HepG2 (cell line): ENCODE measurements around the gene NAV2. TPM values are rescaled to one million over a fixed set of nuclear protein-coding genes. Genes with fewer than 3 reads are reported as not detected.

Experiments
- CBX5 ChIP-seq: sonication (generic); formaldehyde crosslinking; IDR thresholded peaks from 2 replicates; pipeline ENCODE4 v1.4.0; 2020; ENCODE audit warnings: missing genetic modification reagents, borderline replicate concordance
- CC2D1A ChIP-seq: sonication (generic); formaldehyde crosslinking; IDR thresholded peaks from 2 replicates; pipeline ENCODE4 v1.8.1; 2023; ENCODE audit warnings: mild to moderate bottlenecking, missing genetic modification reagents
- HNF4A ChIP-seq: sonication (generic); formaldehyde crosslinking; IDR thresholded peaks from 2 replicates; pipeline ENCODE4 v1.4.0; 2020; ENCODE audit warnings: missing genetic modification reagents
- KDM6A ChIP-seq: IDR thresholded peaks from 2 replicates; pipeline ENCODE4 v1.6.1; 2016; ENCODE audit warnings: low read depth
- MTF1 ChIP-seq: sonication (generic); formaldehyde crosslinking; IDR thresholded peaks from 2 replicates; pipeline ENCODE4 v1.5.0; 2020; ENCODE audit warnings: missing genetic modification reagents
- NAIF1 ChIP-seq: sonication (generic); formaldehyde crosslinking; IDR thresholded peaks from 2 replicates; pipeline ENCODE4 v1.5.0; 2020; ENCODE audit warnings: mild to moderate bottlenecking, missing genetic modification reagents, borderline replicate concordance
- NR2C2 ChIP-seq: sonication (generic); formaldehyde crosslinking; IDR thresholded peaks from 2 replicates; pipeline ENCODE4 v1.4.0; 2020; ENCODE audit warnings: missing genetic modification reagents, mild to moderate bottlenecking, moderate library complexity, borderline replicate concordance
- POLR2G ChIP-seq: fragments of 200-400 bp; formaldehyde crosslinking; IDR thresholded peaks from 2 replicates; pipeline ENCODE4 v1.6.1; 2018; ENCODE audit warnings: mild to moderate bottlenecking, low read depth, low read length, moderate library complexity
- PRPF4 ChIP-seq: fragments of 200-400 bp; formaldehyde crosslinking; IDR thresholded peaks from 2 replicates; pipeline ENCODE4 v1.6.1; 2016; ENCODE audit warnings: low read length, low read depth; ENCODE audit not compliant: poor library complexity, severe bottlenecking
- RAD51 ChIP-seq: fragments of 450-650 bp; IDR thresholded peaks from 2 replicates; pipeline ENCODE4 v1.6.1; 2016; ENCODE audit warnings: borderline replicate concordance
- SMAD3 ChIP-seq: sonication (generic); formaldehyde crosslinking; IDR thresholded peaks from 2 replicates; pipeline ENCODE4 v1.4.0; 2020; ENCODE audit warnings: missing genetic modification reagents
- SOX6 ChIP-seq, 2 experiments: fragments of 450-650 bp in 1 of 2; sonication (generic) in 1 of 2; formaldehyde crosslinking in 1 of 2; IDR thresholded peaks; 2 replicates each; pipeline versions ENCODE4 v1.4.0 to v1.6.1; 2017 to 2020; ENCODE audit warnings: antibody characterized with exemption in 1 of 2, mild to moderate bottlenecking in 1 of 2, missing genetic modification reagents in 1 of 2
- WIZ ChIP-seq: sonication (generic); formaldehyde crosslinking; IDR thresholded peaks from 2 replicates; pipeline ENCODE4 v1.5.1; 2020; ENCODE audit warnings: mild to moderate bottlenecking, missing genetic modification reagents
- ZC3H13 ChIP-seq: sonication (generic); formaldehyde crosslinking; IDR thresholded peaks from 2 replicates; pipeline ENCODE4 v1.8.1; 2023; ENCODE audit warnings: mild to moderate bottlenecking, missing genetic modification reagents, moderate library complexity
- ZNF207 ChIP-seq: fragments of 450-650 bp; IDR thresholded peaks from 2 replicates; pipeline ENCODE4 v1.6.1; 2016; ENCODE audit warnings: antibody characterized with exemption, borderline replicate concordance
- ZNF251 ChIP-seq: sonication (generic); formaldehyde crosslinking; IDR thresholded peaks from 2 replicates; pipeline ENCODE4 v1.9.0; 2021; ENCODE audit warnings: mild to moderate bottlenecking, missing genetic modification reagents
- ZNF468 ChIP-seq: sonication (generic); formaldehyde crosslinking; IDR thresholded peaks from 2 replicates; pipeline ENCODE4 v1.8.0; 2022; ENCODE audit warnings: mild to moderate bottlenecking, moderate library complexity, missing genetic modification reagents
- ZNF501 ChIP-seq: sonication (generic); formaldehyde crosslinking; IDR thresholded peaks from 2 replicates; pipeline ENCODE4 v1.5.1; 2020; ENCODE audit warnings: mild to moderate bottlenecking, moderate library complexity, missing genetic modification reagents
- ZNF616 ChIP-seq: sonication (generic); formaldehyde crosslinking; IDR thresholded peaks from 2 replicates; pipeline ENCODE4 v1.5.0; 2020; ENCODE audit warnings: low read depth, mild to moderate bottlenecking, missing genetic modification reagents
- polyA plus RNA-seq, 8 experiments: library from polyadenylated mRNA; depleted of rRNA in 3 of 8; stranded (reverse) in 7 of 8; unstranded in 1 of 8; fragments of >200 nt; fragmentation: Illumina TruSeq in 4 of 8; extraction: Trizol in 4 of 8; gene quantifications; 2 replicates each; pipeline versions ENCODE4 v1.2.1 to v1.2.3, GENCODE V29; 2011 to 2016; ENCODE audit warnings: low read depth in 4 of 8, missing spikeins in 1 of 8, mixed read lengths in 1 of 8; ENCODE audit not compliant: insufficient read depth in 1 of 8
- total RNA-seq, 5 experiments: library from RNA; depleted of rRNA; stranded (reverse); fragments of >200 nt; fragmentation: Illumina TruSeq; extraction: Trizol; gene quantifications; 2 replicates each; pipeline ENCODE4 v1.2.3, GENCODE V29; 2016; ENCODE audit warnings: low read depth in 1 of 5
- TF ChIP-seq, protein P1 (sequence below), 2 experiments: sonication (generic) in 1 of 2; formaldehyde crosslinking in 1 of 2; IDR thresholded peaks; 2 replicates each; pipeline versions ENCODE4 v1.5.1 to v1.6.1; 2011 to 2020; ENCODE audit warnings: borderline replicate concordance in 1 of 2, low read depth in 1 of 2, low read length in 1 of 2, mild to moderate bottlenecking in 1 of 2, missing genetic modification reagents in 1 of 2, moderate library complexity in 1 of 2
- TF ChIP-seq, protein P2 (sequence below): fragments of 450-650 bp; IDR thresholded peaks from 2 replicates; pipeline ENCODE4 v1.6.1; 2017
- TF ChIP-seq, protein P3 (sequence below): sonication (generic); formaldehyde crosslinking; IDR thresholded peaks from 2 replicates; pipeline ENCODE4 v1.4.0; 2020; ENCODE audit warnings: missing genetic modification reagents, borderline replicate concordance
- TF ChIP-seq, protein P4 (sequence below): fragments of 450-650 bp; IDR thresholded peaks from 2 replicates; pipeline ENCODE4 v1.6.1; 2016
- TF ChIP-seq, protein P5 (sequence below): IDR thresholded peaks from 2 replicates; pipeline ENCODE4 v1.6.1; 2016; ENCODE audit warnings: low read depth, control low read depth

Gene NAV2
- total and polyA plus RNA-seq, 2 of the 13 experiments (the other 11 are each of a cell fraction or from before 2014, with no cell fraction given), result 9.3 to 34.6 TPM

DNA sequence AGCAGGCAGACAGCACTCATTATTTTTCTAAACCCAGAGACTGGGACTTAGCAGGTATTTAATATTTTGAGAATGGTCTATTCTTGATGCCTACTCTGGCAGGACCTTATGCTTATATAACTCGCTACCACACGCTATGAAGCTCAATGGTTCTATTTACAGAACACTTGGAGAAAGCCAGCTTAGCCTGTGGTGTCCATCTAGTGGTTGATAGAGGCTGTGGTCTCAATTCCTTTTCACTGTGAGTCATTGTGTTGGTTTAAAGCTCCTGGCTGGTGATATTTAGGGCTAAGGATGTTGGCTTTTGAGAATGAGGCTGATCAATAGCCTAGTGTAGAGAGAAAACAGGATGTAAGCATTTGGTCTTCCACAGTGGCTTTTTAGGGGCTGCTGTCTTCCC, 241.3 kb downstream of the NAV2 start (continued):
- TF ChIP-seq, protein P1, sequence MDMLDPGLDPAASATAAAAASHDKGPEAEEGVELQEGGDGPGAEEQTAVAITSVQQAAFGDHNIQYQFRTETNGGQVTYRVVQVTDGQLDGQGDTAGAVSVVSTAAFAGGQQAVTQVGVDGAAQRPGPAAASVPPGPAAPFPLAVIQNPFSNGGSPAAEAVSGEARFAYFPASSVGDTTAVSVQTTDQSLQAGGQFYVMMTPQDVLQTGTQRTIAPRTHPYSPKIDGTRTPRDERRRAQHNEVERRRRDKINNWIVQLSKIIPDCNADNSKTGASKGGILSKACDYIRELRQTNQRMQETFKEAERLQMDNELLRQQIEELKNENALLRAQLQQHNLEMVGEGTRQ (IDR thresholded peaks at IDR 0.05; ENCODE audit: low read depth, low read length), result no peak
- TF ChIP-seq, protein P1 (CRISPR knock-in tag; IDR thresholded peaks at IDR 0.05; ENCODE audit: borderline replicate concordance), result no peak
- TF ChIP-seq ZNF616 (CRISPR knock-in tag), result no peak
- no peak for TF ChIP-seq MTF1 (CRISPR knock-in tag)
- 0 out of 2 replicates have a peak, but pooled peaks have one; percentile 11 for TF ChIP-seq KDM6A (CRISPR knock-in tag)
- TF ChIP-seq ZNF501 (CRISPR knock-in tag), result no peak
- peak; percentile 49 for TF ChIP-seq HNF4A (CRISPR knock-in tag)
- no peak for TF ChIP-seq POLR2G
- TF ChIP-seq ZNF207, result no peak
- TF ChIP-seq PRPF4, result no peak
- 0 out of 2 replicates have a peak, but pooled peaks have one; percentile 31 for TF ChIP-seq WIZ (CRISPR knock-in tag)
- TF ChIP-seq, protein P2, sequence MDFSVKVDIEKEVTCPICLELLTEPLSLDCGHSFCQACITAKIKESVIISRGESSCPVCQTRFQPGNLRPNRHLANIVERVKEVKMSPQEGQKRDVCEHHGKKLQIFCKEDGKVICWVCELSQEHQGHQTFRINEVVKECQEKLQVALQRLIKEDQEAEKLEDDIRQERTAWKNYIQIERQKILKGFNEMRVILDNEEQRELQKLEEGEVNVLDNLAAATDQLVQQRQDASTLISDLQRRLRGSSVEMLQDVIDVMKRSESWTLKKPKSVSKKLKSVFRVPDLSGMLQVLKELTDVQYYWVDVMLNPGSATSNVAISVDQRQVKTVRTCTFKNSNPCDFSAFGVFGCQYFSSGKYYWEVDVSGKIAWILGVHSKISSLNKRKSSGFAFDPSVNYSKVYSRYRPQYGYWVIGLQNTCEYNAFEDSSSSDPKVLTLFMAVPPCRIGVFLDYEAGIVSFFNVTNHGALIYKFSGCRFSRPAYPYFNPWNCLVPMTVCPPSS, result no peak
- TF ChIP-seq, protein P3, sequence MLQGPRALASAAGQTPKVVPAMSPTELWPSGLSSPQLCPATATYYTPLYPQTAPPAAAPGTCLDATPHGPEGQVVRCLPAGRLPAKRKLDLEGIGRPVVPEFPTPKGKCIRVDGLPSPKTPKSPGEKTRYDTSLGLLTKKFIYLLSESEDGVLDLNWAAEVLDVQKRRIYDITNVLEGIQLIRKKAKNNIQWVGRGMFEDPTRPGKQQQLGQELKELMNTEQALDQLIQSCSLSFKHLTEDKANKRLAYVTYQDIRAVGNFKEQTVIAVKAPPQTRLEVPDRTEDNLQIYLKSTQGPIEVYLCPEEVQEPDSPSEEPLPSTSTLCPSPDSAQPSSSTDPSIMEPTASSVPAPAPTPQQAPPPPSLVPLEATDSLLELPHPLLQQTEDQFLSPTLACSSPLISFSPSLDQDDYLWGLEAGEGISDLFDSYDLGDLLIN, result no peak
- TF ChIP-seq ZNF468 (CRISPR knock-in tag), result no peak
- TF ChIP-seq ZNF251 (CRISPR knock-in tag), result no peak
- TF ChIP-seq NR2C2 (CRISPR knock-in tag), result no peak
- TF ChIP-seq SOX6 (IDR thresholded peaks at IDR 0.05), result no peak
- TF ChIP-seq SOX6 (CRISPR knock-in tag; IDR thresholded peaks at IDR 0.05), result peak; percentile 60
- TF ChIP-seq NAIF1, result no peak
- TF ChIP-seq, protein P4, sequence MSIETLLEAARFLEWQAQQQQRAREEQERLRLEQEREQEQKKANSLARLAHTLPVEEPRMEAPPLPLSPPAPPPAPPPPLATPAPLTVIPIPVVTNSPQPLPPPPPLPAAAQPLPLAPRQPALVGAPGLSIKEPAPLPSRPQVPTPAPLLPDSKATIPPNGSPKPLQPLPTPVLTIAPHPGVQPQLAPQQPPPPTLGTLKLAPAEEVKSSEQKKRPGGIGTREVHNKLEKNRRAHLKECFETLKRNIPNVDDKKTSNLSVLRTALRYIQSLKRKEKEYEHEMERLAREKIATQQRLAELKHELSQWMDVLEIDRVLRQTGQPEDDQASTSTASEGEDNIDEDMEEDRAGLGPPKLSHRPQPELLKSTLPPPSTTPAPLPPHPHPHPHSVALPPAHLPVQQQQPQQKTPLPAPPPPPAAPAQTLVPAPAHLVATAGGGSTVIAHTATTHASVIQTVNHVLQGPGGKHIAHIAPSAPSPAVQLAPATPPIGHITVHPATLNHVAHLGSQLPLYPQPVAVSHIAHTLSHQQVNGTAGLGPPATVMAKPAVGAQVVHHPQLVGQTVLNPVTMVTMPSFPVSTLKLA, result no peak
- no peak for TF ChIP-seq RAD51
- peak; percentile 45; the same call in 1 of the 2 replicates for TF ChIP-seq CBX5 (CRISPR knock-in tag)
- TF ChIP-seq SMAD3, result peak; percentile 48; the same call in 1 of the 2 replicates
- TF ChIP-seq, protein P5, sequence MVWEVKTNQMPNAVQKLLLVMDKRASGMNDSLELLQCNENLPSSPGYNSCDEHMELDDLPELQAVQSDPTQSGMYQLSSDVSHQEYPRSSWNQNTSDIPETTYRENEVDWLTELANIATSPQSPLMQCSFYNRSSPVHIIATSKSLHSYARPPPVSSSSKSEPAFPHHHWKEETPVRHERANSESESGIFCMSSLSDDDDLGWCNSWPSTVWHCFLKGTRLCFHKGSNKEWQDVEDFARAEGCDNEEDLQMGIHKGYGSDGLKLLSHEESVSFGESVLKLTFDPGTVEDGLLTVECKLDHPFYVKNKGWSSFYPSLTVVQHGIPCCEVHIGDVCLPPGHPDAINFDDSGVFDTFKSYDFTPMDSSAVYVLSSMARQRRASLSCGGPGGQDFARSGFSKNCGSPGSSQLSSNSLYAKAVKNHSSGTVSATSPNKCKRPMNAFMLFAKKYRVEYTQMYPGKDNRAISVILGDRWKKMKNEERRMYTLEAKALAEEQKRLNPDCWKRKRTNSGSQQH (CRISPR knock-in tag), result no peak
- TF ChIP-seq CC2D1A (CRISPR knock-in tag), result no peak
- no peak for TF ChIP-seq ZC3H13 (CRISPR knock-in tag)
